DOHH2 (cell line): ENCODE results near the gene SNCB.

Experiments
- H3F3A ChIP-seq: fragments of 200-600 bp; sonication (generic), shearing (Covaris generic); 2 replicates; pipeline ENCODE4 v1.6.0; 2016; ENCODE audit warnings: antibody characterized with exemption, mild to moderate bottlenecking; ENCODE audit not compliant: control insufficient read depth, insufficient read depth
- H3K27ac ChIP-seq: fragments of 200-600 bp; sonication (generic); 2 replicates; pipeline ENCODE4 v1.5.1; 2014; ENCODE audit warnings: low read depth, mild to moderate bottlenecking, low read length, moderate library complexity
- H3K27me3 ChIP-seq: fragments of 200-600 bp; sonication (generic); 2 replicates; pipeline ENCODE4 v1.6.1; 2014; ENCODE audit warnings: mild to moderate bottlenecking, low read length, mixed read lengths; ENCODE audit not compliant: control insufficient read depth
- H3K36me3 ChIP-seq: fragments of 200-600 bp; sonication (generic); 2 replicates; pipeline ENCODE4 v1.6.1; 2014; ENCODE audit warnings: mild to moderate bottlenecking, low read length, moderate library complexity, mixed read lengths; ENCODE audit not compliant: control insufficient read depth
- H3K4me1 ChIP-seq: fragments of 200-600 bp; sonication (generic); 2 replicates; pipeline ENCODE4 v1.6.1; 2014; ENCODE audit warnings: mild to moderate bottlenecking, low read length, mixed read lengths; ENCODE audit not compliant: control insufficient read depth
- H3K4me2 ChIP-seq: fragments of 200-600 bp; sonication (generic); 2 replicates; pipeline ENCODE4 v1.6.0; 2014; ENCODE audit warnings: mild to moderate bottlenecking, low read length, moderate library complexity
- H3K4me3 ChIP-seq: fragments of 200-600 bp; sonication (generic); 2 replicates; pipeline ENCODE4 v1.5.1; 2014; ENCODE audit warnings: mild to moderate bottlenecking, low read length, mixed read lengths
- H3K79me2 ChIP-seq: fragments of 200-600 bp; sonication (generic); 2 replicates; pipeline ENCODE4 v1.6.1; 2014; ENCODE audit warnings: mild to moderate bottlenecking, low read length, mixed read lengths; ENCODE audit not compliant: control insufficient read depth
- H3K9me2 ChIP-seq: fragments of 200-600 bp; sonication (generic); replicated peaks from 2 replicates; pipeline ENCODE4 v1.6.1; 2014; ENCODE audit warnings: mild to moderate bottlenecking, low read length, mixed read lengths; ENCODE audit not compliant: control insufficient read depth
- H3K9me3 ChIP-seq: fragments of 200-600 bp; sonication (generic); 2 replicates; pipeline ENCODE4 v1.6.1; 2014; ENCODE audit warnings: antibody characterized with exemption, low read length, mixed read lengths; ENCODE audit not compliant: control insufficient read depth, insufficient read depth
- H4K20me1 ChIP-seq: fragments of 200-600 bp; sonication (generic); 2 replicates; pipeline ENCODE4 v1.6.0; 2014; ENCODE audit warnings: low read depth, mild to moderate bottlenecking, antibody characterized with exemption, low read length, moderate library complexity; ENCODE audit not compliant: control insufficient read depth, insufficient read depth
- CTCF ChIP-seq: fragments of 200-600 bp; sonication (generic); IDR thresholded peaks from one replicate; pipeline ENCODE4 v1.5.1; 2014; ENCODE audit warnings: antibody characterized with exemption, mild to moderate bottlenecking, low read depth, low read length; ENCODE audit not compliant: poor library complexity, severe bottlenecking
- EZH2phosphoT487 ChIP-seq: fragments of 200-600 bp; sonication (generic); IDR thresholded peaks from 2 replicates; pipeline ENCODE4 v1.6.1; 2017; ENCODE audit warnings: borderline replicate concordance, mild to moderate bottlenecking, antibody characterized with exemption, low read length, moderate library complexity, mixed read lengths

SNCB gene

GRCh38 chr5:176643491-176644219, 13.3 kb upstream of the SNCB start:
- H3K4me1 ChIP-seq, result peaks cover 16% of the 10 kb centered on the region
- H3K9me3 ChIP-seq, result no peaks in the 10 kb centered on the region
- H3K4me2 ChIP-seq, result no peak overlapping the region
- no peak for TF ChIP-seq CTCF
- TF ChIP-seq EZH2phosphoT487, result no peak
- H3K36me3 ChIP-seq, result no peaks in the 10 kb centered on the region
- H3K79me2 ChIP-seq, result no peaks in the 10 kb centered on the region
- H3K27ac ChIP-seq, result no peak overlapping the region
- no peaks in the 10 kb centered on the region for H3K27me3 ChIP-seq
- no peaks in the 10 kb centered on the region for H4K20me1 ChIP-seq
- H3F3A ChIP-seq, result no peaks in the 10 kb centered on the region
- H3K9me2 ChIP-seq, result no peaks in the 10 kb centered on the region
- H3K4me3 ChIP-seq, result no peak overlapping the region

- Histone ChIP-seq H4K20me1 (no peaks in the 10 kb centered on the region), H3K36me3 (no peaks in the 10 kb centered on the region), H3F3A (no peaks in the 10 kb centered on the region), H3K79me2 (no peaks in the 10 kb centered on the region), H3K27ac (no peak overlapping the region), H3K4me3 (no peak overlapping the region), H3K9me2 (no peaks in the 10 kb centered on the region), H3K4me2 (no peak overlapping the region), H3K27me3 (no peaks in the 10 kb centered on the region), H3K9me3 (no peaks in the 10 kb centered on the region), H3K4me1 (peaks cover 13% of the 10 kb centered on the region)
- TF ChIP-seq EZH2phosphoT487, result no peak
Observed at GRCh38 chr5:176642675-176643490, 12.5 kb upstream of the SNCB start.

- H3K4me1 ChIP-seq, result peaks cover under 1% of the 10 kb centered on the region
- H3K79me2 ChIP-seq, result no peaks in the 10 kb centered on the region
- no peaks in the 10 kb centered on the region for H3K9me3 ChIP-seq
- no peaks in the 10 kb centered on the region for H3K9me2 ChIP-seq
- no peak overlapping the region for H3K4me3 ChIP-seq
- no peaks in the 10 kb centered on the region for H3K36me3 ChIP-seq
- no peak overlapping the region for H3K27ac ChIP-seq
- H4K20me1 ChIP-seq, result no peaks in the 10 kb centered on the region
- no peaks in the 10 kb centered on the region for H3F3A ChIP-seq
- no peak overlapping the region for H3K4me2 ChIP-seq
- H3K27me3 ChIP-seq, result no peaks in the 10 kb centered on the region
- no peak for TF ChIP-seq CTCF
- no peak for TF ChIP-seq EZH2phosphoT487
Observed at GRCh38 chr5:176640616-176641015, 10.3 kb upstream of the SNCB start.

GRCh38 chr5:176639981-176640380, 9.6 kb upstream of the SNCB start:
- H3F3A ChIP-seq, result no peaks in the 10 kb centered on the region
- no peak for TF ChIP-seq EZH2phosphoT487
- no peak for TF ChIP-seq CTCF
- H3K27ac ChIP-seq, result no peak overlapping the region
- peaks cover 7% of the 10 kb centered on the region for H3K4me1 ChIP-seq
- no peaks in the 10 kb centered on the region for H3K79me2 ChIP-seq
- no peaks in the 10 kb centered on the region for H3K27me3 ChIP-seq
- no peaks in the 10 kb centered on the region for H3K36me3 ChIP-seq
- H3K9me3 ChIP-seq, result no peaks in the 10 kb centered on the region
- no peak overlapping the region for H3K4me3 ChIP-seq
- no peaks in the 10 kb centered on the region for H3K9me2 ChIP-seq
- H3K4me2 ChIP-seq, result no peak overlapping the region
- H4K20me1 ChIP-seq, result no peaks in the 10 kb centered on the region
